C1 segment of cervical spinal cord (tissue), 14 donors: ENCODE measurements around the gene PINK1.
"Not testable (repeated sequence)": the region's sequence is repeated elsewhere in the genome, so short reads cannot be mapped to it uniquely, and the experiment has no call there.

Experiments used
- DNase-seq, 14 donors: peaks; one replicate each; lab custom pipeline; 2025; lab: John Stamatoyannopoulos, UW

The PINK1 gene

GRCh38 chr1:20633190-20634064 lies at the start of gene PINK1:
TSS of gene PINK1 (plus strand) at chr1:20633458. CDS start at chr1:20633549, 91 bp downstream.
- DNase-seq = peak in 13 of 14 donors; percentile 15 to 86 (median 68)

- no peak for DNase-seq
These were observed 48.4 kb upstream of the PINK1 start for GRCh38 chr1:20584890-20585289.

DNA sequence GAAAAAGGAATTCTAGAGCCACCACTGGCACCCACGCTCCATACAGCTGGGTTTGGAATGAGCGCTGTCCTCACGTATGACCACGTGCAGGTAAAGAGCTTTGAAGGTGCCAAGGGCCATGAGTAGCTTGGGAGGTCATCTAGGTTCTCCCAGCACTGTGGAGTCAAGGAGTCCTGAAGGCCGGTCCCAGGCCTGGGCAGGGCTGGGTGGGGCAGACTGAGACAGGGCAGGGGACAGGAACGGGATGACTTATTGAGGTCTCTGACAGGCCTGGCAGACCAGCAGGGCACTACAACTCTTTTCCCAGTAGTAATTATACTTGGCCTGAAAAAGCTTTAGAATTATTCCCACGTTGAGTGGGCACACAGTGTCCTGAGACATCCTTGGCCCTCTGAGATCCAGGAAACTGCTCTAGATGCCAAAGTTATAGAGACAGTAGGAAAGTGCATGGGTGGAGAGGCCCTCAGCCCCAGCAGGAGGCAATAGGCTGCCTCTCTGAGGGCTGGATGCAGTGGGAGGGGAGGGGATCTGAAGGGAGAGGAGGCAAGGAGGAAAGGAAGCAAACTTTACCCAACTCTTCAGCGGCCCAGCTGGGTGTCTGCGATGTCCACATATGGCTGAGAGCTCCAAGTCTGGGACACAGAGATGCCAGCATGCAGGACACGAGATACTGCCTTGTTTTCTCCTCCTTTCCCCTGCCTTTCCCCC lies 46.2 kb upstream of the PINK1 start:
- DNase-seq = no peak

DNA sequence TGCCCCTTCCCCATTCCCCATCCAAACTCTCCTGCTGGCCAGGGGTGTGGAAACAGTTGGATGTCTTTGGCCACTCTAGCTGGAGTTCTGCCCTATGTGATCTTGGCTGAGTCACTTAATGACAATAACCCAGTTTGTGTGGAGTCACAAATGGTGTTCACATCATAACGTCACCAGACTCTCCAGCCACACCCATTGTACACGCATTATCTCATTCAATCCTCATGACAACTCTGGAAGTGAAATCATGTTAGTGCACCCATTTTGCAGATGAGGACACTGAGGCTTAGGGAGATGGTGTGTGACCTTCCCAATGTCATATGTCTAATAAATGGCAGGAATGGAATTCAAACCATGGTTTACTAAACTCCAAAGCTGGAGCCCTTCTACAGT lies 45.6 kb upstream of the PINK1 start:
- no peak for DNase-seq

DNA sequence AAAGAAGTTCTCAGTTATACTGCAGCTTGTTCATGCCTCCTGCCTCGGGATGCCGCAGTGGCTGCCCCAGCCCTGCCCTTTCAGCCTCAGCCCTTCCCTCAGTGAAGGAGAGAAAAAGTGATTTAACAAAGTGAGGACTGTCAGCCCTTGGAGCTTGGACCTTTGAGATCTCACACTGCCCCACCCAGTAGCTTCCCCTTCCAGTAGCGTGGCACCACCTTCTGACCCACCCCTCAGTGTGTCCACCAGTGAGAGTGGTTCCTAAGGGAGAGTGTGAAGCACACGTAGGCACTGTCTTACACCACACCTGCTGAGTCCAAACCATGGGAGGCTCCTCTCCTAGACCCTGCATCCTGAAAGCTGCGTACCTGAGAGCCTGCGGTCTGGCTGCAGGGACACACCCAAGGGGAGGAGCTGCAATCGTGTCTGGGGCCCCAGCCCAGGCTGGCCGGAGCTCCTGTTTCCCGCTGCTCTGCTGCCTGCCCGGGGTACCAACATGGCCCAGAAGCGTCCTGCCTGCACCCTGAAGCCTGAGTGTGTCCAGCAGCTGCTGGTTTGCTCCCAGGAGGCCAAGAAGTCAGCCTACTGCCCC lies 44.5 kb upstream of the PINK1 start, which contains the start of gene CDA:
TSS of gene CDA (plus strand) at position 464 of the 592 bp plus-strand sequence. CDS start at position 497, 33 bp downstream.
- no peak for DNase-seq

DNA sequence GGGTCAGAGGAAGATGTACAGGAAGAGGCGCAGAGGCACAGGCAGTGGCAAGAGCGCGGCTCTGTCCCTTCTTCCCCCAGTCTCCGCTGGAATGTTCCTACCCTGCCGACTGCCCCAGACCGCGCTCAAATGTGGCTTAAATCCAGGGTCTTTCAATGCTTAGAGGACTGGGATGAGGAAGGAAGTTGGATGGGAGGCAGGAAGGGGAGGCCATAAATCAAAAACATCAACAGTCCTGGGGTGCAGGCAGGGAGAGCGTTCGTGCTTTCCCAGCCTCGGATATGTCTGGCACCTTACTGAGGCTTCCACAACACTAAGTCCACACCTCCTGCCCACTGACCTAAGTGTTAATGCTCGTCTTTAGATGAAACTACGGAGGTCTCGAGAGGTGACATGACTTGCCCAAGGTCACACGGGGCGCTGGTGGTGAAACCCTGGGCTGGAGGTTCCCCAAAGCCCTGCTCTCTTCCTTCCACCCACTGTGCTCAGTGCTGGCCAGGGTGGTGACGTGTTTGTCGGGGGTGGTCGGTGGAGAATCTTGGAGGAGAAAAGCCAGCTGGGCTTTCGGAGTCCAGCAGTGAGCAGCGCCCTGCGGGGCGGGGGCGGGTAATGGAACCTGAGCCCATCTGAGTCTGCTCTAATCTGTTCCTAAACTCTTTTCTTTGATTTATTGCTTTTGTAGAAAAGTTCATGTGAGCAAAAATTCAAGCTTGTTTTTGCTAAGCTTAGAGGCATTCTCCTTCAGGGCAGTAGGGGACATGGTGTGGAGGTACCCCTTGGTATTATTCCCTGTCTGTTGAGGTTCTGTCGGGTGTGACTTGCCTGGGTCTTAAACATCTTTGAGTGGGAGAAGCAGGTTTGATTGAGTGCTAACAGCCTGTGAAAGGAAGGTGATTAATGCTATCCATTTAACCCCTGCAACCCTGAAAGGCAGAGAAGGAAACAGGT lies 43.7 kb upstream of the PINK1 start:
- no peak for DNase-seq

DNA sequence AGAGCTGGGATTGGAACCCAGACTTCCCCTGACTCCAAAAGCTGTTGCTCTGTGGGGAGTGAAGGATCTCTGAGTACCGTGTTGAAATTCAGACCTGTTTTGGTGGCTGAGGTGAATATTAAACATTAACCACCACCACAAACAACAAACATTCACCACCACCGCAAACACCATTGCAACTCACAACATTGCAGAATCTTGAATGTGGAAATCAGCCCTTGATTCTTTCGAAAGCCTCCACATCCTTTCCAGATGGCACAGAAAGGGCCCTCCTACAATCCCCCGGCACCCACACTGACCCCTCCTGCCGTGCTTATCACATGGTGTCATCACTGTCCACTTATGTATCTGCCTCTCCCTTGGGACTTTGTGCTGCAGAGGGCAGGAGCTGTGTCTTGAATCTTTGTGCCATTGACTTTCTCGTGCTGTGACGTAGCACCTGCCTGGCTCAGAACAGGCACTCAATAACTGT lies 42.9 kb upstream of the PINK1 start:
- no peak for DNase-seq

DNA sequence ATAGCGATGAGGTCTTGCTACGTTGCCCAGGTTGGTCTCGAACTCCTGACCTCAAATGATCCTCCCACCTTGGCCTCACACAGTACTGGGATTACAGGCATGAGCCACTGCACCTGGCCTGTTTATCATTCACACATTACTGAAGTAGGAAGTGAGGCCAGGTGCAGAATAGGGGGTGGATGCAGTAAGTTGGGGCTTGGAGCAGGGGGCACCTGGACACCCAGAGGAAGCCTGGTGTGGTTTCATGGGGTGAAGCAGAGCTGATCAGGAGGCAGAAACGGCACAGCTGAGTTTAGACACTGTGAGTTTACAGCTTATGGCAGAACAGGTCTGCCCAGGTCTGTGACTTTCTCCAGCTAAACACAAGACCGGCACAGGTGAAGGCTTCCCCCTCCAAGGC lies 39.5 kb upstream of the PINK1 start:
- DNase-seq = no peak

DNA sequence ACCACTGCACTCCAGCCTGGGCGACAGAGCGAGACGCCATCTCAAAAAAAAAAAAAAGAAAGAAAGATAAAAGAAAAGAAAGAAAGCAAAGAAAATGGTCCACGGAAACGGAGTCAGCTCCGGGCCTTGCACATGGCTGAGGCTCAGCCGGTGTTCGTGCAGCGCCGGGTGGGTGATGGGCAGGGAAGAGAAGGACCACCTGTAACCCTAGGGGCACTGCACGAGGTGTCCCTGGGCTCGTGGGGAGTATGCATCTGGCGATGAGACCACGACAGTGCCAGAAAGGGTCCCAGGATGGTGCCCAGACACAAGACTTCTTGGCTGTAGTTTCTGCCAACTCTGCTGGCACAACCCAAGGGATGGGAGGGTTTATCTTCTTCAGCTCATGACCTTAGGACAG lies 38.5 kb upstream of the PINK1 start:
- DNase-seq = no peak

DNA sequence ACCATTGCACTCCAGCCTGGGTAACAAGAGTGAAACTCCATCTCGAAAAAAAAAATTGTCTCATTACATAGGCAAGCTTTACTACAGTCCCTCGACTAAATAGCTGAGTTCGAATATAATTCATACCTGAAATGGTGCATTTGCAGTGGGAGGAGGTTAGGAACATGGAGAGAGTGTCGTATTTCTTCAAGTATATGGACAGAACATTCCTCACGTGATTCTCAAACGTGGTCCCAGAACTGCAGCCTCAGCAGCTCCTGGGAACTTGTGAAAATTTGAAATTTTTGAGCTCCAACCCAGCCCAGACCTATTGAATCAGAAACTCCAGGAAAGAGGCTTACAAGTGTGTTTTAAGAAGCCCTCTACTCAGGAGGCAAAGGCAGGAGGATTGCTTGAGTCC lies 37.2 kb upstream of the PINK1 start:
- no peak for DNase-seq

DNA sequence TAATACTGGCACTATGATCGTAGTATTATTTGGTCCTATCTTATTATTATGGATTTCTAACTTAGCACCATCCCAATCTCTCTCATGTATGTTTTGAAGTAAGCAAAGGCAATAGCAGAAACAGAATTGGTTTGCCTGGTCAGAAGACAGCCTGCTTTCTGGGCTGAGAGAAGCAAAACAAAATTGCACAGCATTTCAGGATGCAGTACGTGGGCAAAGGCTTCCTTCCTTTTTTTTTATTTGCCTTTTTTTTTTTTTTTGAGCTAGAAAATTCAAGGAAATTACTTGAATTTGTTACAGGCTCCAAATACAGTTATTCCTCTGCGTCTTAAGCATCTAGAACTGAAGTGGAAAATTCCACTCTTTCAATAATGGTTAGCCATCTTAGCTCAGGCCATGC lies 35.6 kb upstream of the PINK1 start:
- DNase-seq = no peak

- DNase-seq = no peak
These were observed 33.1 kb upstream of the PINK1 start for GRCh38 chr1:20600156-20600555.

DNA sequence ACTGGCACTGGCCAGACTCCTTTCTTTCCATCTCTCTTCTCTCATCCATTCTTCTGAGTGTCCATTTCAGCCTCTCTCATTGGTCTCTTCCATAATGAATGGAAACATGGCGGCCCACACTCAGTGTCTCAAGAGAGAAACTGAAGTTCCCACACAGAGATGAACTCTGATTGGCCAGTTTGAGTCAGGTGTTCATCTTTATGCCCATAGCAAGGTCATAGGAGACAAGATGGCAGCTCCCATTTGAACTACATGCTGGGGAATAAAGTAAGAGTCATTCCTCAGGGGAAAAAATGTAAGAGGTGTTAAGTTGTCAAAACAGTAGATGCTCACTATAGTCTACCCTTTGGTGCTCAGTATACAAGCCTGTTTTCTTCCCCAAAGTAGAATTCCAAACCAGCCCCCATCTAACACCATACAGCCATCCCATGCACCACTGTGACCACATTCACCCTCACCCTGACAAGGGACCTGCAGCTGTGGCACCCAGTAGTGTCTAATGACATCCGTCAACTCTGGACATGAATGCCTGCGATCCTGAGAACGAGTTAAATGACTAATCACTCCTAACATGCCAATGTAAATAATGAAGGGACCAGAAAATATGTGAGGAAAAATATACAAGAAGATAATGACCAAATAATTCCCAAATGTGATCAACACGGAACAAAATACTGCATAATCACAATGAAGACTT lies 32.0 kb upstream of the PINK1 start:
- DNase-seq = no peak

- DNase-seq = no peak
These were observed 30.3 kb upstream of the PINK1 start for GRCh38 chr1:20602851-20603450.

- DNase-seq = no peak
These were observed 29.5 kb upstream of the PINK1 start for GRCh38 chr1:20603504-20604464.

DNA sequence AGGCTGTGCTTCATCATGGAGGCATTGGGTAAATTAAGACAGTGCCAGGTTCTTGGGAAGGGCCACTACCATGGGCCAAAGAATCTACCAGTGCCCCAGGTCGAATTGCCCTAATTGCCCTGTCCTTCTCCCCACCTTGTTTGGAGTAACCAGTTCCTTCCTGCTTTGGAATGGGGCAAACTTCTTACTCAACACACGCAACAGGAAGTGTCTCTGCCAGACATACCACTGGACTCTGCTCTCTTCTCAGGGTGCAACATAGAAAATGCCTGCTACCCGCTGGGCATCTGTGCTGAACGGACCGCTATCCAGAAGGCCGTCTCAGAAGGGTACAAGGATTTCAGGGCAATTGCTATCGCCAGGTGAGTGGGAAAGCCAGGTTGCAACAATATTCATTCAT lies 28.6 kb upstream of the PINK1 start:
- DNase-seq = no peak

- DNase-seq = not testable (repeated sequence)
These were observed 26.3 kb upstream of the PINK1 start for GRCh38 chr1:20606801-20607570.

GRCh38 chr1:20609541-20609940 lies 23.7 kb upstream of the PINK1 start:
- DNase-seq = no peak
